Stimulated activated CD4-positive, alpha-beta T cell treated with anti-CD3 and anti-CD28 coated beads, Interleukin-1b, Interleukin-23, amount 100 ng/mL, for 1 hour (primary cell): Measurements from ENCODE around the gene ATXN7L3.
"Not testable (repeated sequence)": the region's sequence is repeated elsewhere in the genome, so short reads cannot be mapped to it uniquely, and the experiment has no call there.

Source experiments
- DNase-seq, 2 donors: peaks; one replicate each; pipeline ENCODE4 v3.0.0-alpha.2; 2020; ENCODE audit warnings: low read depth in 2 of 2

The ATXN7L3 gene, protein sequence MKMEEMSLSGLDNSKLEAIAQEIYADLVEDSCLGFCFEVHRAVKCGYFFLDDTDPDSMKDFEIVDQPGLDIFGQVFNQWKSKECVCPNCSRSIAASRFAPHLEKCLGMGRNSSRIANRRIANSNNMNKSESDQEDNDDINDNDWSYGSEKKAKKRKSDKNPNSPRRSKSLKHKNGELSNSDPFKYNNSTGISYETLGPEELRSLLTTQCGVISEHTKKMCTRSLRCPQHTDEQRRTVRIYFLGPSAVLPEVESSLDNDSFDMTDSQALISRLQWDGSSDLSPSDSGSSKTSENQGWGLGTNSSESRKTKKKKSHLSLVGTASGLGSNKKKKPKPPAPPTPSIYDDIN

DNA sequence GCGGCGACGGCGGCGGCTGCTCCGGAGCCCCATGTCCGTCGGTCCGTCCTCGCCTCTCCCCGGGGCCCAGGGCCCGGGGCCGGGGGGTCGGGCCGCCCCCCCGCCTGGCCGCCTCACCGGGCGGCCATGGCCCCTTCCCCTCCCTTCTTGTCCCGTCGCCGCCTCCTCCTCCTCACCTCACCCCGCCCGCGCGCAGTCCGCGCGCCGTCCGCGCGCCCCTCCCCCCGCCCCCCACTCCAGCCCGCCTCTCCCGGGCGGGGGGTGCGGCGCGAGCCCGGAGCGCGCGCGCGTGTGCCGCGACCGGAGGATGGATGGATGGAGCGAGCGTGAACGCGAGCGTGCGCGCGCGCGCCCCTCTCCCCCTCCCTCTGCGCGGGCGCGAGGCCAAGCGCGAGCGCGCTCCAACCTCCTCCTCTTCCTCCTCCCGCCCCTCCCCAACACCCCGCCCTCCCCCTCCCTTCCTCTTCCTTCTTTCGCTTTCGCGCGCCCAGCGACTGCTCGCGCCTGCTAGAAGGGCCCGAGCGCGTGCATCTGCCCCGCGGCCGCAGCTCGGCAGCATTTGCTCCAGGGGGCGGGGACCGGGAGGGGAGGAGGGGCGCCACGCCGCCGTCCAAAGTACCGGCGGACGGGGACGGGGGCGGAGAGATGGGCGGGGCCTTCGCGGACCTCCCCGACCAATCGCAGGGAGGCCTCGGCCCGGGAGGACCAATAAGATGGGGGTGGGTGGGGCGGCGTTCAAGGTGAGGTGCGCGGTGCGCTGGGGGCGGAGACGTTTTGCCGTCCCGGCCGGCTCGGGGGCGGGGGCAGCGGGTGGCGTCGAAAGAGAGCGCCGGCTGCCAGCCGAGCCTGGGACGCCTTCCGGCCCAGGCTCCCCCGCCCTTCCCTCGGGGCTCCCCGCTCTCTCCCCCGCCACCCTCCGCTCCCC, at the start of gene ATXN7L3:
TSS of gene ATXN7L3 (minus strand) at position 332 of the 925 bp plus-strand sequence. CDS start 1,814 bp downstream, outside the sequence.
- peak; percentile 99 to 100 for DNase-seq

DNA sequence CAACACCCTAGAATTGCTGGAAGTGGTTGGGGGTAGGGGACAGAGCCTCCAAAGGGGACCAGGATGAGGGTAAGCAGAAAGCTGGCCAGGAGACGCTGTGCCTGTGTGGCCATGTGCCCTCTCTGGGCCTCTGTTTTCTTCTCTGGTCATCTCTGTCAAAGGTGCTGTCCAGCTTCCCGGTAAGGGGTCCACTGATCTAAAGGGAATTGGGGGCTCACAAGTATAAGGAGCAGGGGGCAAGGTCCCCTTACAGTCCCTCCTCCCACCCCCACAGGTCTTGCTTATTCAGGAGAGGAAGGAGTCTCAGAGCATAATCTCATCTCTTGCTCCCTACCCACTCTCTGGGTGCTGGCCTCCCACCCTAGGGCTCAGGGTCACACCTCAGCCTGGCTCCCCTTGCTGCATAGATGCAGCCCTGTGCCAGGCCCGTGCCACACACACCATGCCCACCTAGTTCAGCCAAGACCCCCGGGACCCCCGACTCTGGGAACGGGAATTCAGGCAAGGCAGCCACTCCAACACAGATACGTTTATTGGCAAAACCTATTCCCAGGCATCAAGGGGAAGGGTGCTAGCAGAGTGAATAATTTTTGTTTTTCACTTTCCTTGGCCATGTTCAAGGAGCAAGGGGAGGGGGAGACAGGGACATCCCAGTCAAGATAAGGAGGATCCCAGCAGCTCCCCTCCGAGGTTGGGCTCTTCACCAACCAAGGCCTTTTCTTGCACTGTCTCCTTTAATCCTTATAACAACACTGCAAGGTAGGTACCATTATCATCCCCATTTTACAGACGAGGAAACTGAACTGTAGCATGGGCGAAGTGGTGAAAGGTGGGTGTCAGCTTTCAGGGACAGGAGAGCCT, 48.4 kb upstream of the ATXN7L3 start:
- no peak for DNase-seq

GRCh38 chr17:44247440-44247841, 47.8 kb upstream of the ATXN7L3 start:
- DNase-seq = no peak

DNA sequence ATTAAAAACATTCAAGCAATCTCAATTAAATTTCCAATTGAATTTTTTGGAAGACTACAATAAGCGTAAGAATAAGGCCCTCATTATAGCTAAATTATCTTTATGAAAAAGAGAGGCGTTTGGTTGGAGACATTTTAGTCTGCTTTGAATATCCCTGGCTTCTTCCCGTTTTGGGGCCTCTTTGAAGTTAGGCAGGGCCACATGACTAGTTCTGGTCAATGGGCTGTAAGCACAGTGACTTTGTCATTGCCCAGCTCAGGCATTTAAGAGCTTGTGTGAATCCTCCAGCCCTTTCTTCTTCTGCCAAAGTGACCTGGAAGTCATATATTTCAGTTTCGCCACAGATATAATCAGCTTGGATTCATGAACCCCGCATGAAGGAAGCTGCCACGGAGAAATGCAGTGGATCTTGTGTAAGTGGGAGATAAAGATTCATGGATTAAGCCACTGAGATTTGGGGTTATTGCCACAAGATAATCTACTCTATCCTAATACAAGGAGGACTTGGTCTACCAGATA, 41.5 kb upstream of the ATXN7L3 start:
- DNase-seq = no peak

DNA sequence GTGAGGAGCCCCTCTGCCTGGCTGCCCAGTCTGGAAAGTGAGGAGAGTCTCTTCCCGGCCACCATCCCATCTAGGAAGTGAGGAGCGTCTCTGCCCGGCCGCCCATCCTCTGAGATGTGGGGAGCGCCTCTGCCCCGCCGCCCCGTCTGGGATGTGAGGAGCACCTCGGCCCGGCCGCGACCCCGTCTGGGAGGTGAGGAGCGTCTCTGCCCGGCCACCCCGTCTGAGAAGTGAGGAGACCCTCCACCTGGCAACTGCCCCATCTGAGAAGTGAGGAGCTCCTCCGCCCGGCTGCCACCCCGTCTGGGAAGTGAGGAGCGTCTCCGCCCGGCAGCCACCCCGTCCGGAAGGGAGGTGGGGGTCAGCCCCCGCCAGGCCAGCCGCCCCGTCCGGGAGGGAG, 38.2 kb upstream of the ATXN7L3 start:
- not testable (repeated sequence) for DNase-seq

DNA sequence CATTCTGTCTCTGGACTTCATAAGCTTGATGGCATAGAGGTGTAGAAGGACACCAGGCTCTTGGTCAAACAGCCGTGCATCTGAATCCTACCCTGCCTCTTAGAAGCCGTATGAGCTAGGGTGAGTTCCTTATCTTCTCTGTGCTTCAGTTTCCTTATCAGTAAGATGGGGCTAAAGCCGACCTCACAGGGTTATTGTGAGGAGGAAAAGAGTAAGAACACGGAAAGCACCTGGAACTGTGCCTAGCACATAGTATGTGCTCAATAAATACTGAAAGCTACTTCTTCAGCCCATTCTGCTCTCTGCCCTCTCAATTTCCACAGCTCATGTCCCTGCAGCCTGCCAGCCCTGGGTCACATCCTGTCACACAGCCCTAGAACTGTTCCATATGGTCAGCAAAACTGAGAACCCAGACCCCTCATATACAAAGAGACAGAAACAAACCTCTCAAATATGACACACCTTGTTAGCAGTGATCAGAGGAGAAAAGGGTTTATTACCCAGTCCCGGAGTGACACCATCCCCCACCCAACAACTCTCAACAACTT, 36.8 kb upstream of the ATXN7L3 start:
- no peak for DNase-seq

DNA sequence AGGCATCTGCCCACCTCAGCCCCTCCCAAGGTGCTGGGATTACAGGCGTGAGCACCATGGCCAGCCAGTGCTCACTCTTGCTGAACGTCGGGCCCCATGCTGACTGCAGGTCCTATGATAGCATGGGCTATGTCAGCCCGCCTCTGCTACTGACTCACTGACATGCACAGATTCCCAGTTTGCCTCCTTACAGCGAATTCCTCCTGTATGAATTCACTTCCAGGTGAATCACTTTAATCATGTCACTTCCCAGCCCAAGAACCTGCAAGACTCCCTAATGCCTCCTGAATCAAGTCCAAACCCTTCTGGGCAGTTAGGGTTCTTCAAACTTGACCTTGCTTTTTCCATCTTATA, 35.9 kb upstream of the ATXN7L3 start:
- no peak for DNase-seq

- DNase-seq = no peak
Observed at GRCh38 chr17:44233582-44233981, 33.9 kb upstream of the ATXN7L3 start.

- DNase-seq = no peak
Observed at GRCh38 chr17:44232061-44232460, 32.4 kb upstream of the ATXN7L3 start.

DNA sequence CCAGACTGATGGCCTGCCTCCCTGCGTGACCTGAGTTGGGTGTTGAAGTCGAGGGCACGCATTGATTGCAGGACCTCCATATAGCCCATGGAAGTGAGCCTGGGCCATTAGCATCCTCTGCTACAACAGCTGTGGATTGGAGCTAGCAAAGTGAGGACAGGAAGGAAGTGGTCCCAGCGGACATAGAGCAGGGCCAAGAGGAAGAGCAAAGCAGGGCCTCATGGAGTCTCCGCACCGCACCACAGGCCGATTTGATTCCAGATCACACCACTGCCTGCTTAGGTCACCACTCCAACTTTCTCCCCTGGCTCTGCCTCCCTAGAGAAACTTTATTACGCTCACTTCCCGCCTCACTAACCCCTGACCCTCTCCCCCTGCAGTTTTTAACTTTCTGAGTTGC, 30.5 kb upstream of the ATXN7L3 start:
- no peak for DNase-seq

DNA sequence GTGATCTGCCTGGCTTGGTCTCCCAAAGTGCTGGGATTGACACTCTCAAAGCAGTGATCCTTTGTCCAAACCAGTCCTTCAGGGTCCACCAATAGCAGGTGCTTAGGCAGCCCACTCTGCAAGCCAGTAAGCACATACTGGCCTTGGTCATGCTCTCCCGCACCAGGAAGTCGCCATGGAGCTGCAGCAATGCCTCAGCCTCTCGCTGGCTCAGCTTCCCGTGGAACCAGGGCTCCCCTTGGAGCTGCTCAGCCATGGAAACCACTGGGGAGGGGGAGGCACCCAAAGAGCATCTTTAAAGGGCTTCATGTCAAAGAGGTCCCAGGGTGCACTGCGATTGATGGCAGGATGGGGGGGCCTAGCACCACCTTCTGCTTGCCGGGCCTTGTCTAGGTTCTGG, 29.4 kb upstream of the ATXN7L3 start:
- no peak for DNase-seq

GRCh38 chr17:44223541-44224071, 23.9 kb upstream of the ATXN7L3 start:
- DNase-seq = no peak

- DNase-seq = no peak
Observed at GRCh38 chr17:44222112-44222869, 22.6 kb upstream of the ATXN7L3 start.

DNA sequence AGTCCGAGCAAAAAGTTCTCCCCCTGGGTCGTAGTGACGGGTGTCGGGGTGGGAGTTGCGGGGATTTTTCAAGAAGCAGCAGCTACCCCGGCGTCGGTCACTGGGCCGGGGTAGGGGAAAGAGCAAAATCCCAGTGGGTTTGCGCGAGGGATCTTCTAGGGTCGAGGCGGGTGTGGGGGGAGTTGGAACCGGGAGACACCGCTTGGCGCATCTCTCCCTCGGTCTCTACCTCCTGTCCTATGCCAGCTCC, 22.1 kb upstream of the ATXN7L3 start:
- no peak for DNase-seq

DNA sequence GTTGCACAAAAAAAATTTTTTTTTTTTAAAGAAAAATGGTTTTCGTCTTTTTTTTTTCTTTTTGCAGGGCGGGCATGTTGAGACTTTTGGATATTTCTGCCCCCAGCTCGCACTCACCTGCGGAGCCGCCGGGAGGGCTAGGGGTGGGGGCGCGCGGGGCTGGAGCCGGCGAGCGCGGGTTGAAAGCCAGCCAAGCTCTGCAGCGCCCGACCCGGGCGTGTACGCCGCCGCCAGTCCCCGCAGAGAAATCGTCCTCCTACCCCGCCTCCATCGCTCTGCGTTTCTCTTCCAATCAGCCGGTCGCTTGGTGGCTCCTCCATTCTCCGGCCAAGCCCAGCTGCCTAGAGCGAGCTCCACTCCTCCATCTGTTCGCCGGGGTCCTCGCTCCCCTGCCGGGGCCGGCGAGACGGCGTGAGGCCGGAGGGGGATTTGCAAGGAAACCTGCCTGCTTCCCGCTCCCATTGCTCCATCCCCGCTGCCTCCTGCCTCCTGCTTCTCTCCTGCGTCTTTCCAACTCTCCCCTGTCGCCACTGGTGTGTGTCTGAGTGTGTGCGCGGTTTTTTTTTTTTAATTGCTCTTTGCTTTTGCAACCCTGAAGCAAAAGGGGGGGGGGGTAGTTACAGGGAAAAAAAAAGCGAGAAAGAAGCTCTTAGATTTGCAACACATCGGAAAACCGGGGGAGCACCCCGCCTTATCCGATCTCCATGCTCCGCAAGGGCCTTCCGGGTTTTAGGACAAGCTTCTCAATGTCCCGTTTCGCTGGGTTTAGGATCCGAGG, 21.6 kb upstream of the ATXN7L3 start:
- peak in 1 of 2 donors; percentile 25 for DNase-seq

DNA sequence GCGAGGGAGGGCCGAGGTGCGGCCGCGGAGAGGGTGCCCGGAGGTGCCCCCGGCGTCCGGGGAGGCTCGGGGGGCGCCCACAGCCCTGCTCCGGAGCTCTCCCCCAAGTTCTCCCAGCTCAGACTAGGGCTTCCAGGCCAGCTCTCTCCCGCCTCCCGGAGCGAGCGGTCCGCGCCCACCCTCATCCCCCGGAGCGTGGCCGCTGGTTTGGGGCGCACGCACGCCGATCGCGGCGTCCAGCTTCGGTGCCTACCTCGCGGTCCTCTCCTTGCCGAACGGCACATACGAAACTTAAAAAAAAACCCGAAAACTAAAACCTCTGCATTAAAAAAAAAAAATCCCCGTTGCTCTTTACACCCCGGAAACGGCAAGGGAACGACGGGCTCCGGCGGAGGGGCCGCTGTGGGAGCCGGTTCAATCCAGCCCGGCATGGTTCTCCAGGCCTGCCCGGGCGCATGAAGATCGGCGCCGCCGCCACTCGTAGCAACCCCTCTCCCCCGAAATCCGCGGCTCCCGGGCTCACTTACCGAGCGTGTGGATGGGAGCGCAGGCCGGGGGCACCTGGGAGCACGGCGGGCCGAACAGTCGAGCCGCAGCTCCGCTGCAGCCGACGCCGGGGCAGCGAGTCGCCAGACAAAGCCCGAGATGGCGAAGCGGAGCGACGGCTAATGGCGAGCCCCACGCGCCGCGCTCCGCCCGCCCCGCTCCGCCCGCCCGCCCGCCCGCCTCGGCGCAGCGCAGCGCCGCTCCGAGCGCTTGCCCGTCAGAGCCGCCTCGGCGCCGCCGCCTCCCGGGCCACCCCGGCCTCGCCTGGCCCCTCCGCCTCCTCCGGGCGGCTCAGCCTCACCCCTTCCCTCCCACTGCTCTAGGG, 20.8 kb upstream of the ATXN7L3 start:
- peak in 1 of 2 donors; percentile 37 for DNase-seq

- DNase-seq = peak; percentile 38 to 45
Observed at GRCh38 chr17:44219616-44220212, 20.0 kb upstream of the ATXN7L3 start, which contains the start of gene UBTF. Gene UBTF (minus strand): TSS chr17:44219675. CDS start chr17:44218229, 1,446 bp downstream.

- DNase-seq = peak; percentile 30 to 42
Observed at GRCh38 chr17:44219108-44219615, 19.5 kb upstream of the ATXN7L3 start.
